HL-60/S4 treated with retinoic acid at 250 ng/mL for 4 days and 3 days (cell line): ENCODE results near the gene ATP8A2.
"Not testable (repeated sequence)": the region's sequence is repeated elsewhere in the genome, so short reads cannot be mapped to it uniquely, and the experiment has no call there.

ENCODE experiments used
- in situ Hi-C: fragments of 300-500 bp; cut with MboI; formaldehyde crosslinking; loops from 2 replicates; pipeline ENCODE4 v1.7.0; 2022; ENCODE audit warnings: low sequenced_read_pairs

ATP8A2 gene

DNA sequence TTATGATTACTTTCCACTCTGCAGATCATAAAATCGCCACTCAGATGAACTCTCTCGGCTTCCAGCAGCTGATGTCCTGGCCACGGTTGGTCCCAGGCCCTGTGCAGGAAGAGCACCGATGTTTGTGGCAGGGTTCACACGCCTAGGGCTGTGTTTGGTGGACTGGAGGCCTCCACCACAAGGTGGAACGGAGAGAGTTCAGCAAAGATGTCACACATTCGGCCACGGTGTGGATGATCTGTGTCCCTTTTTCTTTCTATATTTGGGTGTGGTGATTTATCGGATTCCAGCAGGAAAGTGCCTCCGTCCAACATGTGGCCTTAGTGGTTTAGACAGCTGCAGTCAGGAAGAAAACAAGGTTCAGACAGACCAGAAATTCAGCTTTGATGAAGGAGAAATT, 680.6 kb downstream of the ATP8A2 start:
- in situ Hi-C loops, result no loop called here

DNA sequence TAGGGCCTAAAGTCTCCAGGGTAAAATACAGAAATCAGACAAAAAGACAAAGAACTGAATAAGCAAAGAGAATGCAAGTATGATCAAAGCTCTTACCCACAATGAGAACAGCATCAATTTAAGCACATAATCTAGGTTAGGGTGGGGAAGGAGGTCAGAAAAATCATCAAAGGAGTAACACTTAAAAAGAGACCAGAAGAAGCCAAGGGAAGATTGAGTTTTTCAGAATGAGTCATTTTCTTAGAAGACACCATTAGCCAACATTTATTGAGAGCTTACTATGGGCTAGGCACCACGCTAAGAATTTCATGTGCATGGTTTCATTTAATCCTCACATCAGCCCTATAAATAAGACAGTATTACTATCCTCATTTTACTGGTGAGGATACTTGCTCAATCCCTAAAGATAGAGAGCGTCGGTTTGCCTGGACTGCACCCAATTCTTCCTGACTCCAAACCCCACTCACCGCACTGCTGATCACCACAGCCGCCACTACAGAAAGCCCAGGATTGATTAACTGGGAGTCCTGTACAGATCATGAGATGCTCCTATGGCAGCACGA, 681.7 kb downstream of the ATP8A2 start:
- in situ Hi-C loops, result no loop called here

DNA sequence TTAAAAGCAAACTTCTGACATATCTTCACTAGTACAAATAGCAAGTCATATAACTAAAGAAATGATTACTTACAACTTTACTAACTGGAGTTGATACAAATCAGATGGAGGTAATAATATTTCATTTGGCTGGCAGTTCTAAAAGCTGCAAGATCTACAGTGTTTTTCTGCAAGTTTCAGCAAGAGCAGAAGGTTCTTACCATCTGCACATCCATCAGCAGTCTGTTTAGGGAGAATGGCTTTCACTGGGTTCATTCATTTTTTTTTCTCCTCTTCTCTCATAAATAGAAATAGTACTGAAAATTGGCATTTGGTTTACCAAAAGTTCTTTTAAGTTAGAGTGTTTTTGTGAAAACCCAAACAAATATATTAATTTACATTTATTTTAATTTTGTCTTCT, 683.1 kb downstream of the ATP8A2 start:
- in situ Hi-C loops, result no loop called here

DNA sequence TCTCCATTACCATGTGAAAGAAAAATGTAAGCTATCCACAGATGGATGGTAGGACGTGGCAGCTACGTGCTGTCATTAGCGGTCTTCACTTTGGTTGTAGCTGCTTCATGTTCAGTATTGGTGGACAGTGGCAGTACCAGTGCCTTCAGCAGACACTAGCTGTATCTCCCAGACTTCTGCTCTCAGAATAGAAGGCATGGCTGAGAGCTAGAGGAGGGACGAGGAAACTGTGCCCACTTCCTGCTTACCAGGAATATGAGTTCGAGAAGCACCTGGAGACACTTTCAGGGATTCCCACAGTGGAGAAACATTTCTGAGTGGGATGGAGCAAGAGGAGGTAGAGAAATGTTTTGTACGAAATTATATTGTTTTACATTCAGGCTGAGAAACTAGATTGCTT, 686.9 kb downstream of the ATP8A2 start:
- in situ Hi-C loops, result no loop called here

DNA sequence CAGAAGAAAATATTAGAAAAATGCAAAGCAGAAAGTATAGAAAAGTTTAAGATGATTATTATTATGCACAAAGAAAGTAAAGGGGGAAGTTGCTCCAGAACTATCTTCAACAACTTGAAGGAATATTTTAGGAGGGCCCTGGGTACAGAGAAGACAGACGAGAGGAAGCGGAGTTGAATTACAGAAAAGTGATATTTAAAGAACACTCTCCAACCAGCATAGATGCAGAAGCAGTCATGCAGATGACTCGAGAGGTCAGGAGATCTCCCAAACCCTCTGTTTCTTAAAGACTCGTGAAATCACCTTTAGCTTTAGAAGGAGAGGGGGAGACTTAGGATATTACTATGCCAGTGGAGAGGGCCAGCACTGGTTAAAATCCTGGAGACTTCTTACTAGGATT, 688.6 kb downstream of the ATP8A2 start:
- in situ Hi-C loops, result no loop called here

DNA sequence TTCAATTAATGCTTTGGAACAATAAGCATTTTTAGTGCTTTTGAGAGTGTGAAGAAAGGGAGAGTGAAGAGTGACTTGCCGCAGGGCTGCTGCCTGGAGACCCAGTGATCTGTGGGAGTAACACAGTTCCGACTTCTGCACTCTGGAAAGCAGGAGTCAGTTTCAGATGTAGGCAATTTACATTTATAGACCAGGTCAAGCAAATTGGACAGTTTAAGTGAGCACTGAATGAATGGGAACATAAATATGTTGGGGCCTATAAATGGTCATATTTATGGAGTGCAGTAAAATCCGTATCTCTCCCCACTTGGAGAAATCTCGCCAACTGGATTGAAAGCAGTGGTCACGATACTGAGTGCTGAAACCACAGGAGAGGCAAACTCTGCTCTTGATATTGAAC, 689.5 kb downstream of the ATP8A2 start:
- in situ Hi-C loops, result no loop called here

DNA sequence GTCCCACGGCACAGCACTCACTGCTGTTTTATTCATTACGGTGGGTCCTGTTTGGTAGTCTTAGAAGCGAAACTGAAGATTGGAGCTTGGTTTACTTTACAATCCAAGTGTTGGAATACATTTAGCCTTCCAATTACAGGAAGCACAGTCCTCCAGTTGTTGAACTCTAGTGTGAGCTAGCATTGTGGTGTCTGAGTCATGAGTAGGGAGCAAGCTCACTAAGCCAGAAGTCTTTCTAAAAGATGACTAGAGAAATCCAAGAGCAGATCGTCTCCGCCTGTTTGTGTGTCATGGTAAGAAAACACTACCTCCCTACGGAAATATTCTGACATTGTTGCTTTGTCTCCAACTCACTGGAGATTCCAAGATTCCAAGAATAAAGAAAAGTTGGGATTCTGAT, 690.2 kb downstream of the ATP8A2 start:
- in situ Hi-C loops, result no loop called here

DNA sequence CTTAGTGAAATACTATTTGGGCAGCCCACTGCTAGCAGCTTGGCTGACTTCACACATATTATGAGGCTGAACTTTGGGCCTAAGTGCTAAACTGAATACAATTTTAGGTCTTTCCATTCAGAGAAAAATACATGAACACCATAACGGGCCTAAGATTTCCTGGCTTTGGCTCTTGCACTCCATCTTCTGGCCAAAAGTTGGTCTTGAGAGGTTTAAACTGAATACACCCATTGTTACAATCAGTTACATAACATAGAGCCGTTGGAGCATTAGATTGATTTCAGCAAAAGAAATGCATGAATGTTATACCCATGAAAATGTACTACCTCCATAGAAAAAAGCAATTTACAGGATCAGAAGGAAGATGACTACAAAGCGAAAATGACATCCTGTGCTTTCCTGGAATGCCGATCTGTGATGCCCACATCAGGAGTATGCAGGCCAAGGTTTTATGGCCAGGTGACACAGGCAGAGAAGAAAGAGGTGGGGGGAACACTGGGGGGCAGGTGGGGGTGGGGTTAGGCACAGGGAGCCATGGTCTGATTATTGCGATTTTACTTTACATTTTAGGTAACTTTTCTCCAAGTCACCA, 691.2 kb downstream of the ATP8A2 start:
- in situ Hi-C loops, result no loop called here

DNA sequence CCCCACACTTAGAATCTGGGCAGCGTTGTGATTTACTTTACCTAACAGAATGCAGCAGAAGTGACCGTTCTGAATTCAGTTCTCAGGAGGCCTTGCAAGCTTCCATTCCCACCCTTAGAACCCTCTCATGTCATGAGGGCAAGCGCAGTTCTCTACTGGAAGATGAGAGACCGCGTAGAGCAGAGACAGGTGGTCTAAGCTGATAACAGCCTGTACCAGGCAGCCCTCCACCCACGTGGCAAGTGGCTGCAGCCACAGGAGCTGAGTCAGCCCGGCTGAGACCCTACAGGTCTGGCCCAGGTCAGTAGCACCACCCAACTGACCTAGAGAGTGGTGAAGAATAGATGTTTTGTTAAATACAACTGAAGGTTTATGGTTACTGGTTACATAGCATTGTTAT, 694.7 kb downstream of the ATP8A2 start:
- in situ Hi-C loops, result not testable (repeated sequence)

DNA sequence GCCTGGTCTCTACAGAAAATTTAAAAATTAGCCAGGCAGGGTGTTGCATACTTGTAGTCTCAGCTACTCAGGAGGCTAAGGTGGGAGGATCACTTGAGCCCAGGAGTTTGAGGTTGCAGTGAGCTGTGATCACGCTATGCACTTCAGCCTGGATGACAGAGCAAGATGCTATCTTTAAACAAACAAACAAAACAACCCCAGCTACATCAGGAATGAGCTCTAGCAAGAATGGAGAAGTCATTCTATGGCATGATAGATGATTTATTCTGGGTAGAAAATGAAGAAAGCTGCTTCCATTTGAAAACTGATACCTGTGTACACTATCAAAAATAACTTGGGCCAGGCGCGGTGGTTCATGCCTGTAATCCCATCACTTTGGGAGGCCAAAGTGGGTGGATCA, 695.8 kb downstream of the ATP8A2 start:
- in situ Hi-C loops, result no loop called here

DNA sequence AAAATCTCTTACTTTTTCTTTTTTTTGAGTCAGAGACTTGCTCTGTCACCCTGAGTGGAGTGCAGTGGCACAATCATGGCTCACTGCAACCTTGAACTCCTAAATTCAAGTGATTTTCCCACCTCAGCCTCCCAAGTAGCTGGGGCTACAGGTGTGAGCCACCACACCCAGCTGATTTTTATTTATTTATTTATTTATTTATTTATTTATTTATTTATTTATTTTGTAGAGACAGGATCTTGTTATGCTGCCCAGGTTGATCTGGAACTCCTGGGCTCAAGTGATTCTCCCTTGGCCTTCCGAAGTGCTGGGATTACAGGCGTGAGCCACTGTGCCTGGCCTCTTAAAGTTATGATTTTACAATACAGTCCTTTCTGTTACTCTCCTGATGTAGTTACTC, 696.6 kb downstream of the ATP8A2 start:
- in situ Hi-C loops, result not testable (repeated sequence)

DNA sequence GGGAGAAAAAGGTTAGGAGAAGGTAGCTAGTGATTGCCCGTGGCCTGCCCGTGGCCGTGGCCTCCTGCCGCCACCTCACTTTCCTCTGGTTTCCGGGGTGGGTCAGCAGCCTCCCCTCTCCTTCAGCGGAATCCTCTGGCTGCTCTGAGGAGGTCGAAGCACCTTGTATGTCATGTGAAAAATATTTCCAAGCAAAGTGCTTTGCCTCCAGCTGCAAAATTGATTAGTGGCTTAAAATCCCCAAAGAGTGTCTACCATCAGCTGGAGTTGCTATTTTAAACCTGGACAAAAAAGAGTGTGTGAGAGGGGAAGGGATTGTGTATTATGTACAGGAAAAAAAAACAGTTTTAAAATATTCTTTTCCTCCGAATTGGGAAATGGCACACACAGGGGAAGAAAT, 697.9 kb downstream of the ATP8A2 start:
- in situ Hi-C loops, result not testable (repeated sequence)

DNA sequence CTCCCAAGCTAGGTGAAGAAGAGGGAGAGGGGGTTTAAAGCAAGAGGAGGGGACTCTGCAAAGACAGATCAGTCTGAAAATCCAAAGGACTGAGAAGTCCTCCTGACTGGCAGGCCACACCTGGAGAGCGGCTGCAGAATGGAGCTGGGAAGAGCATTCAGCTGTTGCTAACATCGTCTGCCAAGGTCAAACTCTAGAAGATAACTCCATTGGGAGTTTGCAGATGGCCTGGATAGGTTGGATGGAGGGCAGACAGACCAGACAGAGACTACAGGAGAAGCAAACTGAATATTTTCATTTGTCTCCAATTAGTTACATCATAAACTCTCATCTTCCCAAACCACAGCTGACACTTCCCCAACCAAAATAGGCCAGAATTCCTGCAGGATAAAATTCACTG, 699.9 kb downstream of the ATP8A2 start:
- in situ Hi-C loops, result no loop called here

DNA sequence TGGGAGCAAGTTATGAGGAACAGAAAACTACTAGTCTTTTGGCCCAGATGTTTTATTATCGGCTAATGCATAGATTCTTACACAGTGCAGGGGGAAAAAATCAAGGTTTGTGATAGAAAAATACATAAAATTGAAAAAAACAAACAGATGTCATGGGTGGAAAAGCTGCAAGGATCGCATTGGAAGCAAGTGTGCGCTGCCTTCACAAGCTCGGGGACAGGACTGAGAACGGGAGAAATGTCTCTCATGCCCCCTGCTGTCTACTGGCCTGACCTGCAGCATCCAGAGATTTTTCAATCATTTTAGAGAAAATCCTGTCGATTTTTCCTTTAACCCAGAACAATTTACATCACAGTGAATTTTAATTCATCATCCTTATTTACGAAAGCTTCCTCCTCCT, 700.6 kb downstream of the ATP8A2 start:
- in situ Hi-C loops, result not testable (repeated sequence)

DNA sequence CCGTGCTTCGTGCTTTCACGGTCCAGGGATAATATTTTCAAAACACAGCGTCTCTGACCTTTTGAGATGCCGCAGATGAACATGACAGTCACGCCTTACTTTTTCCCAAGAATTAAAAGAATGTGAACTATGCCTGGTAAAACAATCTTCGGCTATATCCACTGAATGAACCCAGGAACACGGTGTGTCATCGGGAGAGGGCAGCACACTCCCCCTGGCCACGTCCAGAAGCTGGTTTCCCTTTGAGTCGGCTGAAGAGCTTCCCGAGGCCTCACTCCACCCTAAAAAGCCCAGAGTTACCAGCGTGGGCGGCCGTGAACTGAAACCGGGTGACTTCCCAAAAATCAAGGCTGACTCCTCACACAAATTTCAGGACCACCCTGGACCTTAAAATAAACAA, 702.9 kb downstream of the ATP8A2 start:
- in situ Hi-C loops, result no loop called here
